GM12878 (cell line): ENCODE measurements around the gene ANKRD36C.
"Not testable (repeated sequence)": the region's sequence is repeated elsewhere in the genome, so short reads cannot be mapped to it uniquely, and the experiment has no call there.

ENCODE experiments used
- CHD2 ChIP-seq: IDR thresholded peaks from 2 replicates; pipeline ENCODE4 v1.6.1; 2011; ENCODE audit warnings: low read depth, low read length, improper control_type of control experiment, borderline replicate concordance
- CTCF ChIP-seq, 3 experiments: IDR thresholded peaks in 2 of 3; conservative IDR thresholded peaks in 1 of 3; 2 replicates each; pipeline ENCODE4 v1.5.1; 2011; ENCODE audit warnings: low read depth in 3 of 3, low read length in 3 of 3, mild to moderate bottlenecking in 3 of 3, control low read depth in 2 of 3, moderate library complexity in 2 of 3, inconsistent platforms in 1 of 3, mixed read lengths in 1 of 3; ENCODE audit not compliant: control insufficient read depth in 2 of 3, insufficient read depth in 1 of 3; ENCODE audit errors: extremely low read depth in 1 of 3
- EGR1 ChIP-seq, 2 experiments: IDR thresholded peaks; 1 replicate in 1 of 2; 2 replicates in 1 of 2; pipeline ENCODE4 v1.6.1; 2011 to 2012; ENCODE audit warnings: low read depth in 2 of 2, low read length in 2 of 2, borderline replicate concordance in 1 of 2, mild to moderate bottlenecking in 1 of 2, moderate library complexity in 1 of 2
- EP300 ChIP-seq, 2 experiments: fragments of 150-350 bp in 1 of 2; IDR thresholded peaks; 2 replicates each; pipeline ENCODE4 v1.6.1; 2011 to 2012; ENCODE audit warnings: low read depth in 2 of 2, low read length in 2 of 2, borderline replicate concordance in 1 of 2, improper control_type of control experiment in 1 of 2, inconsistent platforms in 1 of 2; ENCODE audit not compliant: control insufficient read depth in 1 of 2
- HSF1 ChIP-seq: fragments of 150-350 bp; IDR thresholded peaks from 2 replicates; pipeline ENCODE4 v1.6.1; 2014; ENCODE audit warnings: mild to moderate bottlenecking, low read depth, low read length
- IRF4 ChIP-seq: IDR thresholded peaks from 2 replicates; pipeline ENCODE4 v1.6.1; 2011; ENCODE audit warnings: low read depth, low read length
- IRF5 ChIP-seq: fragments of 450-650 bp; IDR thresholded peaks from 2 replicates; pipeline ENCODE4 v1.6.1; 2017; ENCODE audit warnings: borderline replicate concordance
- KAT2A ChIP-seq: conservative IDR thresholded peaks from 2 replicates; pipeline ENCODE4 v1.6.1; 2011; ENCODE audit warnings: low read depth, low read length; ENCODE audit not compliant: control insufficient read depth
- POLR2A ChIP-seq: IDR thresholded peaks from 2 replicates; pipeline ENCODE4 v1.6.1; 2011; ENCODE audit warnings: low read depth, mild to moderate bottlenecking, low read length
- PRDM15 ChIP-seq: fragments of 450-650 bp; formaldehyde crosslinking; IDR thresholded peaks from 2 replicates; pipeline ENCODE4 v1.4.0; 2020; ENCODE audit warnings: mild to moderate bottlenecking, moderate library complexity
- REST ChIP-seq: IDR thresholded peaks from 2 replicates; pipeline ENCODE4 v1.6.1; 2012; ENCODE audit warnings: mild to moderate bottlenecking, low read depth, low read length
- SMAD5 ChIP-seq: IDR thresholded peaks from 2 replicates; pipeline ENCODE4 v1.6.1; 2016; ENCODE audit warnings: antibody characterized with exemption, low read depth
- TBL1XR1 ChIP-seq: IDR thresholded peaks from 2 replicates; pipeline ENCODE4 v1.6.1; 2012; ENCODE audit warnings: low read depth, low read length, improper control_type of control experiment

GRCh38 chr2:96012792-96013264 is 21.2 kb upstream of the ANKRD36C start:
- TF ChIP-seq CTCF (IDR thresholded peaks at IDR 0.05 in 2 of 3, conservative IDR thresholded peaks at IDR 0.05 in 1 of 3; ENCODE audit: control insufficient read depth in 2 of 3, extremely low read depth in 1 of 3, insufficient read depth in 1 of 3, low read depth in 3 of 3, low read length in 3 of 3); SMAD5; EP300 (IDR thresholded peaks at IDR 0.05; ENCODE audit: borderline replicate concordance in 1 of 2, control insufficient read depth in 1 of 2, low read depth in 2 of 2, low read length in 2 of 2); POLR2A; IRF4; REST; HSF1; TBL1XR1; PRDM15 (CRISPR knock-in tag); CHD2; EGR1 (IDR thresholded peaks at IDR 0.05; ENCODE audit: borderline replicate concordance in 1 of 2, low read depth in 2 of 2, low read length in 2 of 2); IRF5; KAT2A: not testable (repeated sequence)
